HL-60/S4 treated with retinoic acid at 250 ng/mL for 4 days and 3 days (cell line): ENCODE data around the gene TMEM270.
"Not testable (repeated sequence)": the region's sequence is repeated elsewhere in the genome, so short reads cannot be mapped to it uniquely, and the experiment has no call there.

ENCODE experiments used
- in situ Hi-C: fragments of 300-500 bp; cut with MboI; formaldehyde crosslinking; loops from 2 replicates; pipeline ENCODE4 v1.7.0; 2022; ENCODE audit warnings: low sequenced_read_pairs

Gene TMEM270

GRCh38 chr7:73881352-73882046, 20.5 kb downstream of the TMEM270 start:
- in situ Hi-C loops: no loop called here

GRCh38 chr7:73882047-73882402, 21.1 kb downstream of the TMEM270 start:
- in situ Hi-C loops: no loop called here

DNA sequence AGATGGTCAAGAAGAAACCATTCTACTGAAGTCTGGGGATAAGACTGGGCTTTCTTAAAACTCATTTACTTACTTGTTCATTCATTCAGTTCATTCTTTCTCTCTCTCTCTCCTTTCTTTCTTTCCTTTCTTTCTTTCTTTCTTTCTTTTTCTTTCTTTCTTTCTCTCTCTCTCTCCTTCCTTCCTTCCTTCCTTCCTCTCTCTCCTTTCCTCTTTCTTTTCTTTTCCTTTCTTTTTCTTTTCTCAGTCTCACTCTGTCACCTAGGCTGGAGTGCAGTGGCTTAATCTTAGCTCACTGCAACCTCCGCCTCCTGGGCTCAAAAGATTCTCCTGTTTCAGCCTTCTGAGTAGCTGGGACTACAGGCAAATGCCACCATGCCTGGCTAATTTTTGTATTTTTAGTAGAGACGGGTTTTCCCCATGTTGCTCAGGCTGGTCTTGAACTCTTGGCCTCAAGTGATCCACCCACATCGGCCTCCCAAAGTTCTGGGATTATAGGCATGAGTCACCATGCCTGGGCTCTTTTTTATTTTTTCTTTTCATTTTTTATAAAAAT, 24.0 kb downstream of the TMEM270 start:
- in situ Hi-C loops: not testable (repeated sequence)

DNA sequence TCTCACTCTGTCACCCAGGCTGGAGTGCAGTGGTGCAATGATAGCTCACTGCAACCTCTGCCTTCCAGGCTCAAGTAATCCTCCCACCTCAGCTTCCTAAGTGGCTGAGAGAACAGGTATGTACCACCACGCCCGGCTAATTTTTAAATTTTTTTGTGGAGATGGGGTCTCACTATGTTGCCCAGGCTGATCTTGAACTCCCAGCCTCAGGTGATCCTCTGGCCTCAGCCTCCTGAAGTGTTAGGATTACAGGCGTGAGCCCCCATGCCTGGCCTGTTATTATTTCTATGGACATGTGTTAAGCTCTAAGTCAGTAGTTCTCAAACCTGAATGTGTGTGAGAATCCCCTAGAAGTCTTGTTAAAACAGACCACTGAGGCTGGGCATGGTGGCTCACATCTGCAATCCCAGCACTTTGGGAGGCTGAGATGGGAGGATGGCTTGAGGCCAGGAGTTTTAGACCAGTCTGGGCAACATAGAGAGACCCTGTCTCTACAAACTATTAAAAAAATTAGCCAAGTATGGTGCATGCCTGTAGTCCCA, 24.5 kb downstream of the TMEM270 start:
- in situ Hi-C loops: no loop called here

DNA sequence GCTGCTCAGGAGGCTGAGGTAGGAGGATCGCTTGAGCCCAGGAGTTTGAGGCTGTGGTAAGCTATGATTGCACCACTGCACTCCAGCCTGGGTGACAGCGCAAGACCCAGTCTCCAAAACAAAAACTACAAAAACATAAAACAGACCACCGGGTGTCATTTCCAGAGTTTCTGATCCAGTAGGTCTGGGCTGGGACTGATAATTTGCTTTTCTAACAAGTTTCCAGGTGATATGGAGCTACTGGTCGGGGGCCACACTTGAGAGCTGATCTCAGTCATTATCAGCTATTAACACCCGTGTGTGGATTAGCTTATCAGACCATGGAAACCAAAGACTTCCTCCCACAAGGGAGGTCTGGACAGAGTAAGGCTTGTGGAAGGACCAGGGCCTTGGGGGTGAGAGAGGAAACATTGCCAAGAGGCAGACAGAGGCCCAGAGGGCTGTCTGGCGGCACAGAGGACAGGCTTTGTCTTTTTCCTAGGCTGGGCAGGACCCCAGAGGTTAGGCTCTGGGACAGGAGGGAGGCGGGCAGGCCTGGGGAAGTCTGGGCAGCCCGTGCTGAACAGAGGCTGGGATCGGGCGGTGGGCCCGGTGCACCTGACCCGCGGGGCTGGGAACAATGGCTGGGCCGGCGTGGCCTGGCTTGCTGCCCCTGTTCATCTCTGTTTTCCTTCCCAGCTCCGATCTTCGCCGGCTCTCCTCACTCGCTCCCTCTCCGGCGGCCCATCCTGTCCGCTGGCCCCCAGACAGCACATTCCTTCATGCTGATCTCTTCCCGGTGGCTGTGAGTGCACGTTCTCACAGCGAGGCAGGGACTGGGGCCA, 25.2 kb downstream of the TMEM270 start:
- in situ Hi-C loops: no loop called here

DNA sequence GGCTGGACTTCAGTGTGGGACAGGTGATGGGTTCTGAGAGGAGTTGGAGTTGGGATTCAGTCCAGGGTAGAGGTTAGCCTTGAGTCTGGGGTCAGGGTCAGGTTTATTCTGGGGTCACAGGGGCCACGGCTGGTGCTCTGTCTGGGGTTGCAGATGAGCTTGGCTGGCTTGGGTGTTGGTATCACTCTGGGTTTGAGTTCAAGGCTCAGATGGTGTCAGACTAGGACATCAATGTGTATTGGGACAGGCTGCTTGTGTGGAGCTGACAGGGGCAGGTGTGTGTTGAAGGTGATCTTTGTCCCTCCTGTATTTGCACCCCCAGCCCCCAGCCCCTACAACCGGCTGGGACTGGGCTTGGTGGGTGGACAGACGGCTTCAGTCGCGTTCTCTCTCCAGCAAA, 26.8 kb downstream of the TMEM270 start:
- in situ Hi-C loops: no loop called here

DNA sequence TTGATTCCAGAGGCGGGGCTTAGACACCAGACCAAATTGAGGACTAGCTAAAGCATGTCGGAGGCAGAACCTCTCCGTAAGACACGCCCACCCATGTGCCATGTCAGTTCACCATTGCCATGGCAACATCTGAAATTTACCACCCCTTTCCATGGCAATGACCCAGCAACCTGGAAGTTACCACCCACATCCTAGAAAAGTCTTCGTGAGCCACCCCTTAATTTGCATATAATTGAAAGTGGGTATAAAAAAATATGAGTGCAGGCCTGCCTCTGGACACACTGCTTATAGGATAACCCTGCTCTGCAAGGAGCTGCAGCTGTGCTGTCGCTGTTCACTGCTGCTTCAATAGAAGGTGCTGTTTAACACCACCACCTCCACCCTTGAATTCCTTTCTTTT, 28.0 kb downstream of the TMEM270 start:
- in situ Hi-C loops: no loop called here

DNA sequence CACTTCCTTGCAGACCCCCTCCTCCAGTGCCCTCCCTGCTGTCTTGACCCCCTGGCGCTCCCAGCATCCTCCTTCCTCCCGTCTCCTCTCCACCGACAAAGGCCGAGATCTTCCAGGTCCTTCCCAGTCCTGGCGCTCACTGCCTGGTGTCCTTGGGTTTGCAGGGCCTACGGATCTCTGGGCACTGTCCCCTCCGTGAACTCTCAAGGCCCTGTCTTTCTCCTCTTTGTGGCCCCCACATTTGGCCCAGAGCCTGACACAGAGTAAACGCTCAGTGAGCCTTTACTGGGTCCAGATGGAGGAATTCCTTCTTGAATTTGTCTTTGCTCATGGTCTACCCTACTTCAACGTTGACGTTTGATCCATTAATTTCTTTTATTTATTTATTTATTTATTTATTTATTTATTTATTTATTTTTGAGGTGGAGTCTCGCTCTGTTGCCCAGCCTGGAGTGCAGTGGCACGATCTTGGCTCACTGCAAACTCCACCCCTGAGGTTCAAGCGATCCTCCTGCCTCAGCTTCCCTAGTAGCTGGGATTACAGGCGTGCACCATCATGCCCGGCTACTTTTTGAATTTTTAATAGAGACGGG, 29.7 kb downstream of the TMEM270 start:
- in situ Hi-C loops: no loop called here

DNA sequence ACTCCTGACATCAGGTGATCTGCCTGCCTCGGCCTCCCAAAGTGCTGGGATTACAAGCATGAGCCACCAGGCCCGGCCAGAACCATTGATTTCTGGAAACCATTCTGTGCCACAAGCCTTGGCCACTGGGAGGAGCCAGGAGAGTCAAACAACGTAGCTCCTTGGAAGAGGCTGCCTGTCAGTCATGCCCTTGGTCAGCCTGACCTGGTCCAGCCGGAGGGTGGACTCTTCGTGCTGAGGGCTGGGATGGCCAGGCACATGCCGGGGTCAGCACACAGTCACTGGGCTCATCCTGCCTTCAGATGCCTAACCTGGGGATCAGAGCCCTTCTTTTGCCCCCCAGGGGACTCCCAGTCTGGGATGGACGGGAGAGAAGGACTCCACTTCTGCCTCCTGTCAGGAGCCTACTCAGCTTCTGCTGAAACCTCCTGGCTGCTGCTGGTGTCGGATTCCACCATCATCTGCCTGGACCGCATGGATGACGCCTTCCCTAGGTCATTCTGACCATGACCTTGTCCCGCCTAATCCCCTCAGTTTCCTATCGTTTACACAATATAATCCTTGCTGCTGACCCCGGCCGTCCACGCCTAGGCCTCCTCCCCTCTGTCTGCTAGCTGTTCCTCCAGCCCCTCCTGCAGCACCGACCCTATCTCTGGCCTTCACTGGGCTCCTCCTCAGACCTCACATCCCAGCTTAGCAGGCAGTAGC, 30.4 kb downstream of the TMEM270 start:
- in situ Hi-C loops: no loop called here

GRCh38 chr7:73892003-73892999, 31.3 kb downstream of the TMEM270 start:
- in situ Hi-C loops: no loop called here

DNA sequence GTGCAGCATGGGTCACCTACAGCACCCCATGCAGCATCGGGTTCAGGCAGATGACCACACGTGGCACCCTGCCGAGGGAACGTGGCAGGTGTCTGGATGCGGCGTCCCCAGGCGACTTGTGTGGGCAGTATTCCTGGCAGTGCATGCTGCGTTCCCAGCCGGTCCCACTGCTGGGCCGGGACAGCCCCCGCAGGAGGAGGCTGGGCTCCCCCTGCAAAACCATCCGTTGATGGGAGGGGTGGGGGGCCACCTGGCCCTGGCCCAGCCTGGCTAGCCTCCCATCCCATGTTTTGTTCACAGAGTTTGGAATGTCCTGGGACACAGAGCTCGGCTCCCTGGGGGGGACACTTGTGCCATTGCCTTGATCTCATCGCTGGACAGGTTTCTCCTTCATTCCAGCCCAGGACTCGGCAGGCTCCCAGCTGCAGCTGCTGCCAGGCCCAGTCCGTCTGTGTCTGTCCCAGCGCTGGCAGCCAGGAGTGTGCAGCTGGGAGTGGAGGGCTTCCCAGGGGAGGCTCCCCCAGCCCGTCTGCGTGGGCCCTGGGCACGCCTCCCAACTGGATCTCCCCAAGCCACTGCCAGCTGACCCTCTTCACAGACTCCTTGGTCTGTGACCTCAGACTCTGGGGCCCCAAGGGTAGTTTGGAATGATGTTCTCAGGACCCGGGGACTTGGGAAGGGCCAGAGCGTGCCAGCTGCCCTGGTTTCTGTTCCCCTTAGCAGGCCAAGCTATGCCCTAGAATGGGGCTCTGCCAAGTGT, 32.6 kb downstream of the TMEM270 start:
- in situ Hi-C loops: no loop called here

DNA sequence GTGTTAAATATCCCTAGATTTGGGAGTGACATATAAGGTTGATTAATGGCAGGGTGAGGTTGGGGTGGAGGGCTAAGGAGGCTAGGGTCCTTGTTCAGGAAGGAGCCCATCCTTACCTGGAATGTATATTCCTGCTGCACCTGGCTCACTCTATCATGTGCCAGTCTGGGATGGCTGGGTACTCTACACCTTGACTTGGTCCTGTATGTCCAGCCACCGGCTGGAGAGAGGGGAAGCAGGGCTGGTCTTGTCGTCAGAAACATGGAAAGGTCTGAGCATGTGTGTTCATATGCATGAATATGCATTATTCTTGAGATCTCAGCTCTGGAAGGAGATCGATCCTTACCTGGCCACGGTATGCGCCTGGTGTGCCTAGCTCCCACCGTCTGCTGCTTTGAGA, 33.2 kb downstream of the TMEM270 start:
- in situ Hi-C loops: no loop called here

DNA sequence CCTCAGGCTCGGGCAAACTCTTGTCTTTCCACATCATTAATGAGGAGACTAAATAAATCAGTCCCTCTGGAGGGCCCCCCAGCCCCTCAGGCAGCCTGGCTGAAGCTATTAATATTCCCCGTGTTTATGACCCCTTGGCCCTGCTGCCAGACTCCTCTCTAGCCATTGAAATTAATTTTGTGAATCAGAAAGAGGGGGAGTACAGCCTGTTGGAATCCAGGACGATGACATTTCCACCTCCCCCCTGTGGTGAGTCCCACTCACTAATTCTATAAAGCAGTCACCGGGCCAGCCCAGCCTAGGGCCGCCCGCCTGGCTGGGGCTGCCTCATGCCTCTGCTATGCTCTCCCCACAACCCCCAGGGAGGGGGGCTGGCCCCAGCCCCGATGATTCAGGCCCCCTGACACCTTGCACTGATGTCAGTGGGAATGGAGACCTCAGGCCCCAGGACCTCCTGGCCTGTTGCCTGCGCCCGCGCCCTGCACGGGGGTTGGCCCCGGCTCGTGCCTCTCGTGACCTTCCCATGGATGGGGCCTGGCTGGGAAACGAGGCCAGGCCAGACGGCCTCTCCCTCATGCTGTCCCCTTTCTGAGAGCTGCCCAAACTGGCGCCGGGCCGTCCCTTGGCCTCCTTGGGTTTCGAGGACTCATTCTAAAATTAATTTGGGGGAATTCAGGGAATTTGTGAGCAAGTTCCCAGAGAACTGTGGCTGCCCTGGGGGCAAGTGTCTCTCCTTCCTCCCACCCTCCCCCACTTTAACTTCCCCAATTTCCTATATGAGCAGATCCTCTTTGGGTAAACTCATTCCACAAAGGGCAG, 34.0 kb downstream of the TMEM270 start:
- in situ Hi-C loops: no loop called here

DNA sequence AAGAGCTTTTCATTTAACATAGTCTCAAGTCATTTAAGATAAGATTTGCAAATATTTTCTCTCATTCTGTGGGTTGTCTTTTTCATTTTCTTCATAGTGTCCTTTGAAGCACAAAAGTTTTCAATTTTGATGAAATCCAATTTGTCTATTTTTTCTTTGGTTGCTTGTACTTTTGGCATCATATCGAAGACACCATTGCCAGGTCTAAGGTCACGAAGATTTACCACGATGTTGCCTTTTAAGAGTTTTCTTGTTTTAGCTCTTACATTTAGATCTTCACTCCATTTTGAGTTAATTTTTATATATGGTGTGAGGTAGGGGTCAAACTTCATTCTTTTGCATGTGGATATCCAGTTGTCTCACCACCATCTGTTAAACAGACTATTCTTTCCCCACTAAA, 34.7 kb downstream of the TMEM270 start:
- in situ Hi-C loops: no loop called here

- in situ Hi-C loops: no loop called here
These were observed 35.5 kb downstream of the TMEM270 start for GRCh38 chr7:73896454-73896853.

DNA sequence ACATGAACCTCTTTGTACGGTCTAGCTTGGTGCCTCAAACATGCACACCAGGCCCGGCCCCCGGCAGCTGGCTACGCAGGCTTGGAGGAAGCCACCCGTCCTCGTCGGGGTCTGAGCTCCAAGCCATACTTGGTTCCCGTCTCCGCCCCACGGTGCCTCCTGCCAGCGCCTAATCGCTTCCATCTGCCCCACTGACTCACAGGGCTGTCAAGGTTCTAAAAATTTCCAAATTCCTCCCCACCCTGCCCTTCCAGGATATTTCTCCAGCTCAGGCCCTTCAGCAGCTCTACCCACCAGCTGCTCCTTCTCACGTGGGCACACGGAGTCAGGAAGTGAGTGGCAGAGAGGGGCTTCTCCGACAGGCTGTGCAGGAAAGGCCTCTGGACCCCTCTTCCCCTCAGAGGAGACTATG, 38.8 kb downstream of the TMEM270 start:
- in situ Hi-C loops: no loop called here

DNA sequence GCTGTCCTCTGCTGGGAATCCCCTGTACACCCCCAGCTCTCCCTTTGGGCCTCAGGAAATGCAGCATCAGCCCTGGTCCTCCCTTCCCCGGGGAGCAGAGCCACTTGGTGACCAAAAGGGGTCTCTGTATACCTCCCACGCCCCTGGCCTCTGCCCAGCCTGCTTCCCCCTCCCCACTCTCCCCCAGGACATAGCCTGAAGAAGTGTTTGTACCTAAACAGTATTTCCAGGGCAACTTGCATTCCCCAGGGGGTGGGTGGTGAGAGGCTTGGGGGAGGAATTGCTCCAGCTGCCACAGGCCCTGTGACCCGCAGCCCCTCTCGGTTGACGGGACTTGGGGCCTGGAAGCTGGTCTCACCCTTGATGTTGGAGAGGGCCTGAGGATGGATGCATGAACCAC, 39.3 kb downstream of the TMEM270 start:
- in situ Hi-C loops: no loop called here

- in situ Hi-C loops: no loop called here
These were observed 40.4 kb downstream of the TMEM270 start for GRCh38 chr7:73901231-73901822.
